ENCODE data around the gene THBS2.

Gene THBS2

GRCh38 chr6:169238766-169239165 is 14.9 kb downstream of the THBS2 start:
- H3K4me1 ChIP-seq: no peaks in the 10 kb centered on the region
- no peak for DNase-seq (ENCODE audit: low spot score in 2 of 2)
- H3K36me3 ChIP-seq (replicated peaks): no peaks in the 10 kb centered on the region
- no peak overlapping the region for H3K4me3 ChIP-seq
- H3K9me3 ChIP-seq: no peaks in the 10 kb centered on the region
- in situ Hi-C loops (cut with MboI; ENCODE audit: low sequenced_read_pairs): no loop called here
- H3K27me3 ChIP-seq (ENCODE audit: low read depth): no peaks in the 10 kb centered on the region

DNA sequence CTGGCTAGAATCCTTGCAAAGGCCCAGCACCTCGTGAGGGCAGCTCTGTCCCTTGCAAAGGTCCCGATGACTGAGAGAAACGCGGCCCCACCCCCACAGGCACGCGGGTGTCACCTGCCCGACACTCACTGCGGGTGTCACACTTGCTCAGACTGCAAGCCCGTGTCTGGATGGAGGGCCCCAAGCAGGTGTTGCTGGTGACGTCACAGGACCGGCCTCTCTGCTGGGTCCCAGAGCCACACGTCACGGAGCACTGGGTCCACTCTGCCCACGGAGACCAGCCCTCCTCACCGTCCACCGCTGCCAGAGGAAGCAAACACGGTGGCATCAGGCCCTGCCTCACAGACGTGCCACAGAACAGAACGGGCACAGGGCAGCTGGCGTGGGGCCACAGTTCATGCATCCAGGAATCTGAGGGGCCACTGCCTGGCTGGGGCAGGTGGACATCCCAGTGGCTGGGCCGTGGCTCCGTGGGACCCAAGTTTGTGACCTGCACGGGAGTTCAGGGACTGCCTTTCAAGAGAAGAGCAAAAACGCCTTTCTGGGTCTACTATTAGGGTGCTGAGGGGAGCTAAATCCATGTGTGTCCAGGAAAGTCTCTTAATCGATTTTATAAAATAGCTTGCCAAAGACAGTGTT is 16.0 kb downstream of the THBS2 start:
- Histone ChIP-seq H3K36me3 (replicated peaks) (no peaks in the 10 kb centered on the region), H3K4me1 (no peaks in the 10 kb centered on the region), H3K27me3 (ENCODE audit: low read depth) (no peaks in the 10 kb centered on the region), H3K4me3 (no peak overlapping the region), H3K9me3 (no peaks in the 10 kb centered on the region)
- no peak for DNase-seq (ENCODE audit: low spot score in 2 of 2)
- in situ Hi-C loops (cut with MboI; ENCODE audit: low sequenced_read_pairs): no loop called here

- no peaks in the 10 kb centered on the region for H3K27me3 ChIP-seq (ENCODE audit: low read depth)
Observed at GRCh38 chr6:169236988-169237387, 16.7 kb downstream of the THBS2 start.

DNA sequence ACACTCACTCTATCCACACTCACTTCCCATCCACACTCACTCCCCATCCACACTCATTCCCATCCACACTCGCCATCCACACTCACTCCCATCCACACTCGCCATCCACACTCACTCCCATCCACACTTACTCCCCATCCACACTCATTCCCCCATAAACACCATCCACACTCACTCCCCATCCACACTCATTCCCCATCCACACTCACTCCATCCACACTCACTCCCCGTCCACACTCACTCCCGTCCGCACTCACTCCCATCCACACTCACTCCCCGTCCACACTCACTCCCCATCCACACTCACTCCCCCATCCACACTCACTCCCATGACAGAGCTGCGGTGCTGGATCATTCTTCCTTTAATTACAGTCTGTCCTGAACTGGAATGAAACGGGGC is 17.1 kb downstream of the THBS2 start:
- in situ Hi-C loops (cut with MboI; ENCODE audit: low sequenced_read_pairs): no loop called here
- Histone ChIP-seq H3K4me1 (no peaks in the 10 kb centered on the region), H3K27me3 (ENCODE audit: low read depth) (no peaks in the 10 kb centered on the region), H3K36me3 (replicated peaks) (no peaks in the 10 kb centered on the region), H3K4me3 (no peak overlapping the region), H3K9me3 (no peaks in the 10 kb centered on the region)
- DNase-seq (ENCODE audit: low spot score in 2 of 2): no peak

More at GRCh38 chr6:169236988-169237387, 16.7 kb downstream of the THBS2 start:
- Histone ChIP-seq H3K4me1 (no peaks in the 10 kb centered on the region), H3K36me3 (replicated peaks) (no peaks in the 10 kb centered on the region), H3K4me3 (no peak overlapping the region), H3K9me3 (no peaks in the 10 kb centered on the region)
- DNase-seq (ENCODE audit: low spot score in 2 of 2): no peak
- in situ Hi-C loops (cut with MboI; ENCODE audit: low sequenced_read_pairs): no loop called here

GRCh38 chr6:169235286-169235685 is 18.4 kb downstream of the THBS2 start:
- H3K36me3 ChIP-seq (replicated peaks): no peaks in the 10 kb centered on the region
- H3K9me3 ChIP-seq: no peaks in the 10 kb centered on the region
- no peak for DNase-seq (ENCODE audit: low spot score in 2 of 2)
- no peak overlapping the region for H3K4me3 ChIP-seq
- H3K4me1 ChIP-seq: no peaks in the 10 kb centered on the region
- no peaks in the 10 kb centered on the region for H3K27me3 ChIP-seq (ENCODE audit: low read depth)
- in situ Hi-C loops (cut with MboI; ENCODE audit: low sequenced_read_pairs): no loop called here

- H3K4me1 ChIP-seq: no peaks in the 10 kb centered on the region
- DNase-seq (ENCODE audit: low spot score in 2 of 2): no peak
- no peak overlapping the region for H3K4me3 ChIP-seq
- in situ Hi-C loops (cut with MboI; ENCODE audit: low sequenced_read_pairs): no loop called here
- H3K27me3 ChIP-seq (ENCODE audit: low read depth): no peaks in the 10 kb centered on the region
- no peaks in the 10 kb centered on the region for H3K36me3 ChIP-seq (replicated peaks)
- no peaks in the 10 kb centered on the region for H3K9me3 ChIP-seq
Observed at GRCh38 chr6:169234634-169235033, 19.0 kb downstream of the THBS2 start.

GRCh38 chr6:169233832-169234231 is 19.8 kb downstream of the THBS2 start:
- Histone ChIP-seq H3K27me3 (ENCODE audit: low read depth) (no peaks in the 10 kb centered on the region), H3K4me1 (no peaks in the 10 kb centered on the region), H3K36me3 (replicated peaks) (no peaks in the 10 kb centered on the region), H3K9me3 (no peaks in the 10 kb centered on the region), H3K4me3 (no peak overlapping the region)
- in situ Hi-C loops (cut with MboI; ENCODE audit: low sequenced_read_pairs): no loop called here
- no peak for DNase-seq (ENCODE audit: low spot score in 2 of 2)

- Histone ChIP-seq H3K4me3 (no peak overlapping the region), H3K36me3 (replicated peaks) (no peaks in the 10 kb centered on the region), H3K9me3 (no peaks in the 10 kb centered on the region), H3K27me3 (ENCODE audit: low read depth) (no peaks in the 10 kb centered on the region), H3K4me1 (no peaks in the 10 kb centered on the region)
- in situ Hi-C loops (cut with MboI; ENCODE audit: low sequenced_read_pairs): no loop called here
- DNase-seq (ENCODE audit: low spot score in 2 of 2): no peak
Observed at GRCh38 chr6:169233181-169233580, 20.5 kb downstream of the THBS2 start.

- H3K9me3 ChIP-seq: no peaks in the 10 kb centered on the region
- no peak overlapping the region for H3K4me3 ChIP-seq
- no peaks in the 10 kb centered on the region for H3K27me3 ChIP-seq (ENCODE audit: low read depth)
- no peak for DNase-seq (ENCODE audit: low spot score in 2 of 2)
- no peaks in the 10 kb centered on the region for H3K36me3 ChIP-seq (replicated peaks)
- in situ Hi-C loops (cut with MboI; ENCODE audit: low sequenced_read_pairs): no loop called here
- H3K4me1 ChIP-seq: no peaks in the 10 kb centered on the region
Observed at GRCh38 chr6:169232507-169232931, 21.1 kb downstream of the THBS2 start.

GRCh38 chr6:169231790-169232506 is 21.7 kb downstream of the THBS2 start:
- no peak for DNase-seq (ENCODE audit: low spot score in 2 of 2)
- Histone ChIP-seq H3K36me3 (replicated peaks) (no peaks in the 10 kb centered on the region), H3K4me3 (no peak overlapping the region), H3K9me3 (no peaks in the 10 kb centered on the region), H3K27me3 (ENCODE audit: low read depth) (no peaks in the 10 kb centered on the region), H3K4me1 (no peaks in the 10 kb centered on the region)
- in situ Hi-C loops (cut with MboI; ENCODE audit: low sequenced_read_pairs): no loop called here

GRCh38 chr6:169230946-169231789 is 22.5 kb downstream of the THBS2 start:
- Histone ChIP-seq H3K4me1 (no peaks in the 10 kb centered on the region), H3K9me3 (no peaks in the 10 kb centered on the region), H3K36me3 (replicated peaks) (no peaks in the 10 kb centered on the region), H3K4me3 (no peak overlapping the region), H3K27me3 (ENCODE audit: low read depth) (no peaks in the 10 kb centered on the region)
- DNase-seq (ENCODE audit: low spot score in 2 of 2): no peak
- in situ Hi-C loops (cut with MboI; ENCODE audit: low sequenced_read_pairs): no loop called here

- no peak for DNase-seq (ENCODE audit: low spot score in 2 of 2)
- no peaks in the 10 kb centered on the region for H3K4me1 ChIP-seq
- H3K36me3 ChIP-seq (replicated peaks): no peaks in the 10 kb centered on the region
- no peak overlapping the region for H3K4me3 ChIP-seq
- no peaks in the 10 kb centered on the region for H3K27me3 ChIP-seq (ENCODE audit: low read depth)
- H3K9me3 ChIP-seq: no peaks in the 10 kb centered on the region
- in situ Hi-C loops (cut with MboI; ENCODE audit: low sequenced_read_pairs): no loop called here
Observed at GRCh38 chr6:169230322-169230665, 23.4 kb downstream of the THBS2 start.

- no peaks in the 10 kb centered on the region for H3K27me3 ChIP-seq (ENCODE audit: low read depth)
- no peaks in the 10 kb centered on the region for H3K9me3 ChIP-seq
- no peak overlapping the region for H3K4me3 ChIP-seq
- H3K36me3 ChIP-seq (replicated peaks): no peaks in the 10 kb centered on the region
- H3K4me1 ChIP-seq: no peaks in the 10 kb centered on the region
- in situ Hi-C loops (cut with MboI; ENCODE audit: low sequenced_read_pairs): no loop called here
- no peak for DNase-seq (ENCODE audit: low spot score in 2 of 2)
Observed at GRCh38 chr6:169229615-169230321, 23.9 kb downstream of the THBS2 start.
